DND-41 (cell line): ENCODE results near the gene HNF1B.

ENCODE experiments used
- ATAC-seq: fragments of 200-7000 bp; cut with Tn5 transposase; 3 replicates; pipeline ENCODE4 v1.9.1; 2021; ENCODE audit warnings: low read depth; ENCODE audit not compliant: insufficient read depth
- DNase-seq: peaks from one replicate; pipeline ENCODE4 v3.0.0-alpha.2; 2020
- H2AFZ ChIP-seq: 2 replicates; pipeline ENCODE4 v1.6.0; 2012; ENCODE audit warnings: low read depth, low read length
- H3K27ac ChIP-seq: 2 replicates; pipeline ENCODE4 v1.5.1; 2012; ENCODE audit warnings: low read length, inconsistent platforms
- H3K27me3 ChIP-seq: fragments of 200-600 bp; sonication (generic); 2 replicates; pipeline ENCODE4 v1.6.0; 2012; ENCODE audit warnings: low read length, mild to moderate bottlenecking, inconsistent platforms; ENCODE audit not compliant: insufficient read depth, poor library complexity
- H3K36me3 ChIP-seq: 2 replicates; pipeline ENCODE4 v1.5.1; 2012; ENCODE audit warnings: low read length, inconsistent platforms; ENCODE audit not compliant: insufficient read depth
- H3K4me1 ChIP-seq: 2 replicates; pipeline ENCODE4 v1.5.1; 2012; ENCODE audit warnings: mild to moderate bottlenecking, low read length; ENCODE audit not compliant: insufficient read depth
- H3K4me2 ChIP-seq: 2 replicates; pipeline ENCODE4 v1.6.0; 2012; ENCODE audit warnings: mild to moderate bottlenecking, moderate library complexity, low read length, inconsistent platforms; ENCODE audit not compliant: insufficient read depth
- H3K4me3 ChIP-seq, 2 experiments: fragments of 200-600 bp in 1 of 2; shearing (Covaris generic) in 1 of 2; 2 replicates each; pipeline ENCODE4 v1.5.1; 2012 to 2016; ENCODE audit warnings: inconsistent platforms in 2 of 2, low read length in 2 of 2, mild to moderate bottlenecking in 2 of 2, low read depth in 1 of 2, moderate library complexity in 1 of 2
- H3K79me2 ChIP-seq: 2 replicates; pipeline ENCODE4 v1.6.0; 2012; ENCODE audit warnings: low read length, inconsistent platforms; ENCODE audit not compliant: insufficient read depth
- H3K9ac ChIP-seq: 2 replicates; pipeline ENCODE4 v1.6.0; 2012; ENCODE audit warnings: low read depth, mild to moderate bottlenecking, inconsistent platforms, low read length, moderate library complexity
- H3K9me3 ChIP-seq: 2 replicates; pipeline ENCODE4 v1.5.1; 2012; ENCODE audit warnings: low read length, moderate library complexity, mild to moderate bottlenecking, inconsistent platforms; ENCODE audit not compliant: insufficient read depth, severe bottlenecking
- H4K20me1 ChIP-seq: 2 replicates; pipeline ENCODE4 v1.6.0; 2012; ENCODE audit warnings: low read length; ENCODE audit not compliant: insufficient read depth
- EZH2 ChIP-seq: IDR thresholded peaks from 3 replicates; pipeline ENCODE4 v1.6.1; 2012; ENCODE audit warnings: borderline replicate concordance, low read depth, mild to moderate bottlenecking, moderate library complexity, low read length, inconsistent platforms; ENCODE audit not compliant: severe bottlenecking
- TF ChIP-seq, protein P1 (sequence below): IDR thresholded peaks from 2 replicates; pipeline ENCODE4 v1.5.1; 2012; ENCODE audit warnings: borderline replicate concordance, low read length, moderate library complexity, mild to moderate bottlenecking; ENCODE audit not compliant: poor library complexity, severe bottlenecking; ENCODE audit errors: extremely low read depth

HNF1B gene

DNA sequence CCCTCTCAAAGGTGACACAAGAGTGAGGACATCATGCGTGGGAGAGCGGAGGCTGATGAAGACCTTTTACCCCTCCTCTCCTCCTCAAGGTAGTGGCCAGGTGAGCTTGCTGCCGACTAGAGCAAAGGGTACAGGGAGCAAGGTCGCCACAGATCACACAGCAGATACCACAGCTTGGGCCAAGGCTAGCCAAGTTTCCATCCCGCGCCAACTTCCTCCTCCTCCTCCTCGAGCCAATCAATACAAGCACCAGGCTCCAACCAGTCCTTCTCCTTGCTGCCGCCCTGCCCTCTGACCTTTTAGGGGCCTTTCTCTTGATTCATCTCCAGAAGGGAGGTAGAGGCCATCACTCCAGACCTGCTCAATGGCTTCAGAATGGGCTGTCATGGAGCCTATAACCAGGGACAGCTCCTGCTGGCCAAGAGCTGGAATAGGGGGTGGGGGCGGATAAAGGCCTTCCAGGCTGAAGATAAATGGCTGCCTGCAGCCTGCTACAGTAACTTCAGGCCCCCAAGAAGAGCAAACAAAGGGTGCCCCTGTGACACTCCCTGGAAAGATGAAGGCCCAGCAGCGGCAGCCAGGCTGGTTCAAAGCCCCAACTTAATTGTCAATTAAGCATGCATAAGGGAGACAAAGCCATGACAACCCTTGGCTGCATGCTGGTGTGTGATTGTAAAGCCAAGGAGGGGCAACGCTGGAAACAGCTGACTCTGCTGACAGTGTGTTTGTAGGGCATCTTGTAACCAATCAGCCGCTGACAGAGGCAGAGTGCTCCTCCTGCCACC is 17.8 kb downstream of the HNF1B start:
- H3K9ac ChIP-seq: no peak overlapping the region
- H2AFZ ChIP-seq: no peak overlapping the region
- H3K4me1 ChIP-seq: no peaks in the 10 kb centered on the region
- no peak overlapping the region for H3K4me3 ChIP-seq
- H3K4me2 ChIP-seq: no peak overlapping the region
- no peaks in the 10 kb centered on the region for H4K20me1 ChIP-seq
- H3K36me3 ChIP-seq: no peaks in the 10 kb centered on the region
- H3K9me3 ChIP-seq: no peaks in the 10 kb centered on the region
- no peak for TF ChIP-seq EZH2
- TF ChIP-seq, protein P1, sequence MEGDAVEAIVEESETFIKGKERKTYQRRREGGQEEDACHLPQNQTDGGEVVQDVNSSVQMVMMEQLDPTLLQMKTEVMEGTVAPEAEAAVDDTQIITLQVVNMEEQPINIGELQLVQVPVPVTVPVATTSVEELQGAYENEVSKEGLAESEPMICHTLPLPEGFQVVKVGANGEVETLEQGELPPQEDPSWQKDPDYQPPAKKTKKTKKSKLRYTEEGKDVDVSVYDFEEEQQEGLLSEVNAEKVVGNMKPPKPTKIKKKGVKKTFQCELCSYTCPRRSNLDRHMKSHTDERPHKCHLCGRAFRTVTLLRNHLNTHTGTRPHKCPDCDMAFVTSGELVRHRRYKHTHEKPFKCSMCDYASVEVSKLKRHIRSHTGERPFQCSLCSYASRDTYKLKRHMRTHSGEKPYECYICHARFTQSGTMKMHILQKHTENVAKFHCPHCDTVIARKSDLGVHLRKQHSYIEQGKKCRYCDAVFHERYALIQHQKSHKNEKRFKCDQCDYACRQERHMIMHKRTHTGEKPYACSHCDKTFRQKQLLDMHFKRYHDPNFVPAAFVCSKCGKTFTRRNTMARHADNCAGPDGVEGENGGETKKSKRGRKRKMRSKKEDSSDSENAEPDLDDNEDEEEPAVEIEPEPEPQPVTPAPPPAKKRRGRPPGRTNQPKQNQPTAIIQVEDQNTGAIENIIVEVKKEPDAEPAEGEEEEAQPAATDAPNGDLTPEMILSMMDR: no peak
- H3K27me3 ChIP-seq: no peaks in the 10 kb centered on the region
- no peak for DNase-seq
- H3K27ac ChIP-seq: no peak overlapping the region
- H3K79me2 ChIP-seq: no peaks in the 10 kb centered on the region
- no peak for ATAC-seq

DNA sequence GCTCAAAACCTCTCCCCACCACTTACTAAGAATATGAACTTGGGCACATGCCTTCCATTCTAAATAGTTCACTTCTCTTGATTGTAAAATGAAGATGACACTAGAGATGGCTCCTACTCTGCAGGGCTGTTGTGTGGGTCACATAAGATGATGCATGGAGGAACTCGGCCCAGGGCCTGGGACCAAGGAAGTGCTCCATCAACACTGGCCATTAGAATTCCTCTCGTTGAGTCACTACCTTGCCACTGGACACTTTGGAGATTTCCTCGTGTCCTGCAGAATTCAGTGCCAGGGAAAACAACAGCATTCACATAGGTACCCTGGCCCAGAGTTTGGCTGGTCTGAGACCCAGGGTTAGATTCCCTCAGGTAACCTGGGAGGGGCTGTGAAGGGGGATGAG is 18.6 kb downstream of the HNF1B start:
- Histone ChIP-seq H3K79me2 (no peaks in the 10 kb centered on the region), H3K4me1 (no peaks in the 10 kb centered on the region), H3K4me3 (no peak overlapping the region), H3K36me3 (no peaks in the 10 kb centered on the region), H2AFZ (no peak overlapping the region), H4K20me1 (no peaks in the 10 kb centered on the region), H3K9me3 (no peaks in the 10 kb centered on the region), H3K4me2 (no peak overlapping the region), H3K27me3 (no peaks in the 10 kb centered on the region), H3K9ac (no peak overlapping the region), H3K27ac (no peak overlapping the region)
- TF ChIP-seq, protein P1: no peak
- TF ChIP-seq EZH2: no peak
- DNase-seq (no peak), ATAC-seq (no peak)

DNA sequence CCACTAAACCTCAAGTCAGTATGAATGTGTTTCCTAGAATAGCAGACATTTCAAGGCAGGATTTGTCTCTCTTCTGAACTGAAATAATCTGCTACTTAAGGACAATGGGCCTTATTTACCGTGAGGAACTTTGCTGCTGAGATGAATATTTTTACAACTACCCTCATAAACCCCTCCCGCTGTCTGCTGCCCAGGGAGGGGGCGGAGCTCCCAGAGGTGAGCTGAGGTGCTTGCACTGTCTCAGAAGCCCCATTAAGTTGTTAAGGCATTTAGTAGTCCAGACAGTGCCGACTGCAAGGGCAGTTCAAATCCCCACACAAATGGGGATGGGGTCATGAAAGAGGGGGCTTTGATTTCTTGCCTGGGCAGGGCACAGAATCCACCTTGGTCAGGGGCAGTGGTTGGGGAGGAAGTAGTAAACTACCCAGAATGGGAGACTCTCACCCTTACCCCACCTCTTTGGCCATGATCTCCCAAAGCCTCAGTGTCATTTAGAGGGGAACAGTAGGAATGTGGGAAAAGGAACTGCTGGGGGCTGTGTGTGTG is 19.2 kb downstream of the HNF1B start:
- Histone ChIP-seq H3K27me3 (peaks cover 4% of the 10 kb centered on the region), H3K4me2 (no peak overlapping the region), H3K4me3 (no peak overlapping the region), H4K20me1 (no peaks in the 10 kb centered on the region), H3K9ac (no peak overlapping the region), H3K36me3 (no peaks in the 10 kb centered on the region), H3K27ac (no peak overlapping the region), H3K4me1 (no peaks in the 10 kb centered on the region), H2AFZ (no peak overlapping the region), H3K9me3 (no peaks in the 10 kb centered on the region), H3K79me2 (no peaks in the 10 kb centered on the region)
- no peak for ATAC-seq
- no peak for TF ChIP-seq EZH2
- TF ChIP-seq, protein P1: no peak
- no peak for DNase-seq
